ES-I3 (cell line): ENCODE measurements around the gene ZNF439.
"Not testable (repeated sequence)": the region's sequence is repeated elsewhere in the genome, so short reads cannot be mapped to it uniquely, and the experiment has no call there.

ENCODE experiments used
- H3K36me3 ChIP-seq: 2 replicates; pipeline ENCODE4 v1.6.1; 2013; ENCODE audit warnings: mild to moderate bottlenecking, low read length, control low read depth, moderate library complexity; ENCODE audit not compliant: insufficient read depth
- H3K4me1 ChIP-seq: 2 replicates; pipeline ENCODE4 v1.6.1; 2013; ENCODE audit warnings: mild to moderate bottlenecking, control low read depth, low read length; ENCODE audit not compliant: insufficient read depth
- H3K9ac ChIP-seq: 2 replicates; pipeline ENCODE4 v1.6.1; 2013; ENCODE audit warnings: low read depth, mild to moderate bottlenecking, low read length, moderate library complexity
- H3K9me3 ChIP-seq: 2 replicates; pipeline ENCODE4 v1.6.1; 2013; ENCODE audit warnings: mild to moderate bottlenecking, low read length, moderate library complexity; ENCODE audit not compliant: control insufficient read depth, insufficient read depth

Gene ZNF439

DNA sequence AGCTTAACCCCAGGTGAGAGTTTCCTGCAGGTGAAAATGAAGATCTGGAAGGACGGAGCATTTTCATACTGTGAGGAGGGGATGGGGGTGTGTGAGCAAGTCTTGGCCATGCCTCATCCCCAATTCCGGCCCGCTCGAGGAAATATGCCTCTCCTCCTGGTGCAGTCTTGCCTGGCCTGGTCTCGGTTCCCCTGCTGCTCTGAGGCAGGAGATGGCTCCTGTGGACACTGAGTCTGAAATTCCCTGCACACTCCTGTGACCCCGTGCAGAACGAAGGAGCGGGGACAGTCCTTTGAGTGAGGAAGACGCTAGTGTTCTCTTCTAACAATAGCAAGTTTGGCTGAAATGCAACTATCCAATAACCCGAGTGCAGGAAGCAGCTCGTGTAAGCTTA, 329 bp upstream of the ZNF439 start:
- Histone ChIP-seq H3K9me3 (no peaks in the 10 kb centered on the region), H3K36me3 (no peaks in the 10 kb centered on the region), H3K9ac (no peak overlapping the region), H3K4me1 (no peaks in the 10 kb centered on the region)

DNA sequence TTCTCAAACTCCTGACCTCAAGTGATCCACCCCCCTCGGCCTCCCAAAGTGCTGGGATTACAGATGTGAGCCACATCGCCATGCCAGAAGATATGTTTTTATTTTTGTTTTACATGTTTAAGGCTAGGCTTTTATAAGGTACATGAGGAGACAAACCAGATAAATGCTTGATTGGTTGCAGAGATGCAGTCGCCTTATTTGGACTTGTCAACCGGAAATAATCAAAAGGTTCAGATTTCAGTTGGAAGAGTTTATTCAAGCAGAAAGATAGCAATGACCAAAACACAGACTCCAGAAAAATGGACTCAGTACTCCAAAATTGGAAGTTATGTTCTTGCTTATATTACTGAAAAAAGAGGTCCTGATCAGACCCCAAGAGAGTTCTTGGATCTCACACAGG, 1.8 kb downstream of the ZNF439 start:
- H3K36me3 ChIP-seq, H3K4me1 ChIP-seq, H3K9ac ChIP-seq, H3K9me3 ChIP-seq: not testable (repeated sequence)

DNA sequence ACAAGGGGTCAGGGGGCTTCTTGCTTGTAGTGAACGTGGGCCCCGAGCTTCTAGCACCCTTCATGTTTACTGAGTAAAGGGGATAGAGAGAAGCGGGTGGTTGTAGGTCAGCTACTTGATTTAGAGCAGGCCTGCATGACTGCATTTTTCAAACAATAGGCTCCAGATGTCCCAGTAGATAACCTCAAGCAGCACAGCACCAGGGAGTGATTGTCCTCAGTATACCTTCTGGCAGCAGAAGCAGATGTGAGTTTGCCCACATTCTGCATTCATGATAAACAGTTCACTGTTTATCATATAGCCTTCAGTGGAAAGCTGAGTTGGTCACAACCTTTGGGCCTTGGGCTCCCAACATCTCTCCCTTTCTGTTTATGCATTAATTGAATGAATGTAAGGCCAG, 4.8 kb downstream of the ZNF439 start:
- H3K36me3 ChIP-seq: no peaks in the 10 kb centered on the region
- no peak overlapping the region for H3K9ac ChIP-seq
- no peaks in the 10 kb centered on the region for H3K4me1 ChIP-seq
- H3K9me3 ChIP-seq: no peaks in the 10 kb centered on the region

DNA sequence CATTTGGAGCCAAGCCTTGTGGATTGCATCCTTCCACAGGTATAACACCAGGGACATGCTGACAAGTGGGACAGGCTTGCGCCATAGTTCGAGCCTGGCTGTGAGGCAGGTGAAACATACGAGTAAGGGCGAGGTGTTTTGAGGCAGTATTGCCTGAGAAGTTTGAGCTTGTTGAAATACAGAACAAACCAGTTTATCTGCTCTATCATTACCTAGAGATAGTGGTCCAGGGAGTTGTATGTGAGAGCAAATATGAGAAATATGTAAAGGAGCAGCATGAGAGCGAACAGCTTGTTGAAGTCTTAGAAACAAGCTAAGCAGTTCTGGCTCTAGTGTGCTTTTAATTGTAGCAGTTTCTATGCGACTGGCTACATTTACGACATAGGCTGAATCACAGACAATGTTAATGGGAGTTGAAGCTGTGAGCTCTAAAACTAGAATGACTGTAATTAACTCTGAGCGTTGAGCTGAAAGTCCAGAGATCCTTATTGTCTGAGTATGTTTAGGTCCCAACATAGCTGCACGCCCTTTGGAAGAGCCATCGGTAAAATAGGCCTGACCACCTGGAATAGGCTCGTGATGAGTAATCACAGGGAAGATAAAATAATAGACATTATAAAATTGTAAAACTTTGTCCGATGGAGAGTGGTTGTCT, 8.2 kb downstream of the ZNF439 start:
- H3K9me3 ChIP-seq: no peaks in the 10 kb centered on the region
- no peaks in the 10 kb centered on the region for H3K4me1 ChIP-seq
- H3K36me3 ChIP-seq: no peaks in the 10 kb centered on the region
- H3K9ac ChIP-seq: no peak overlapping the region

DNA sequence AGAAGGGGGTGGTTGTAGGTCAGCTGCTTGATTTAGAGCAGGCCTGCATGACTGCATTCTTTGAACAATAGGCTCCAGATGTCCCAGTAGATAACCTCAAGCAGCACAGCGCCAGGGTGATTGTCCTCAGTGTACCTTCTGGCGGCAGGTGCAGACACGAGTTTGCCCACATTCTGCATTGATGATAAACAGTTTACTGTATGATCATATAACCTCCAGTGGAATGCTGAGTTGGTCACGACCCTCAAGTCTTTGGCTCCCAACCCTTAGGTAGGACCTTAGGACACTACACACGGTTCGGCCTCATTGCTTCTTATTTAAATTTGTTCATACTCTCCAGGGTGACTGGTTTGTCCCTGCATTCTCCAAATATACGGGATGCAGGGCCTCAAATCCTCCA, 12.2 kb downstream of the ZNF439 start:
- Histone ChIP-seq H3K4me1 (no peaks in the 10 kb centered on the region), H3K9me3 (no peaks in the 10 kb centered on the region), H3K9ac (no peak overlapping the region), H3K36me3 (no peaks in the 10 kb centered on the region)

DNA sequence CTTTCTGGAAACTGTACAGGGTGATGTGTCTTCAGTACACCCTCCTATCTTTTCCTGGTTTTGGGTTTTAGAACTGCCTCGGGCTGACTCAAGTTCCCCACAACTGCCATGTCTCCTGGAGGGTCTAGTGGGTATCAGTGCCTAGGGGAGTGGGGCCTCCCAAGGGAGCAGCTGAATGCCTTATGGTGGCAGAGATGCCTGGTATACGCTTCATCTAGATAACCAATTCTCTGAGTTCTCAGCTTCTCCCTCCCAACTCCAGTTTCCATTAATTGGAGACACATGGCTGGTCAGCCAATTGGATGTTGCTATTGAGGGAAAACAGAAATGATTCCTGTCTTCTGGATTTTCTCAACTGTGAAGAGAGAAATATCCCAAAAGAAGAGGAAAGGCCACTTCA, 12.8 kb downstream of the ZNF439 start:
- Histone ChIP-seq H3K9me3 (no peaks in the 10 kb centered on the region), H3K36me3 (no peaks in the 10 kb centered on the region), H3K4me1 (no peaks in the 10 kb centered on the region), H3K9ac (no peak overlapping the region)

DNA sequence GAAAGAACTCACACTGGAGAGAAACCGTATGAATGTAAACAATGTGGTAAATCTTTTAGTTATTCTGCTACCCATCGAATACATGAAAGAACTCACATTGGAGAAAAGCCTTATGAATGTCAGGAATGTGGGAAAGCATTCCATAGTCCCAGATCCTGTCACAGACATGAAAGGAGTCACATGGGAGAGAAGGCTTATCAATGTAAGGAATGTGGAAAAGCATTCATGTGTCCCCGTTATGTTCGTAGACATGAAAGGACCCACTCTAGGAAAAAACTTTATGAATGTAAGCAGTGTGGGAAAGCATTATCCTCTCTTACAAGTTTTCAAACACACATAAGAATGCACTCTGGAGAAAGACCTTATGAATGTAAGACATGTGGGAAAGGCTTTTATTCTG, 19.2 kb downstream of the ZNF439 start:
- not testable (repeated sequence) for H3K36me3 ChIP-seq, H3K9ac ChIP-seq, H3K4me1 ChIP-seq, H3K9me3 ChIP-seq

DNA sequence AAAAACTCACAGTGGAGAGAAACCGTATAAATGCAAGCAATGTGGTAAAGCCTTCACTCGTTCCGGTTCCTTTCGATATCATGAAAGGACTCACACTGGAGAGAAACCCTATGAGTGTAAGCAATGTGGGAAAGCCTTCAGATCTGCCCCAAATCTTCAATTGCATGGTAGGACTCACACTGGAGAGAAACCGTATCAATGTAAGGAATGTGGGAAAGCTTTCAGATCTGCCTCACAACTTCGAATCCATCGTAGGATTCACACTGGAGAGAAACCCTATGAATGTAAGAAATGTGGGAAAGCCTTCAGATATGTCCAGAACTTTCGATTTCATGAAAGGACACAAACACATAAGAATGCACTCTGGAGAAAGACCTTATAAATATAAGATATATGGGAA, 19.7 kb downstream of the ZNF439 start:
- H3K4me1 ChIP-seq: no peaks in the 10 kb centered on the region
- H3K36me3 ChIP-seq: no peaks in the 10 kb centered on the region
- H3K9me3 ChIP-seq: no peaks in the 10 kb centered on the region; the same call in none of the 2 replicates
- H3K9ac ChIP-seq: no peak overlapping the region

DNA sequence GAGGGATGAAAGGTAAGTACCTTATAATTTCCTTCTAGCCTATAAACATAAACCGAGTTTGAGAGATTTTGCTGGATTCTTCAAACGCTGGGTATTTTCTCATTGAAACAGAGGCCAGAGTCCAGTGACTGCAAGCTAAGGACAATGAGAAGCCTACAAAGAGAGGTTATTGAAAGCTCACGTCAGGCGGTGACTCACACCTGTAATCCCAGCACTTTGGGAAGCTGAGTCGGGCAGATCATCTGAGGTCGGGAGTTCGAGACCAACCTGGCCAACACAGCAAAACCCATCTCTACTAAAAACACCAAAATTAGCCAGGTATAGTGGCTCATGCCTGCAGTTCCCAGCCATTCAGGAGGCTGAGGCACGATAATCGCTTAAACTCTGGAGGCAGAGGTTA, 24.1 kb downstream of the ZNF439 start:
- no peaks in the 10 kb centered on the region for H3K36me3 ChIP-seq
- no peaks in the 10 kb centered on the region for H3K4me1 ChIP-seq
- H3K9ac ChIP-seq: no peak overlapping the region
- H3K9me3 ChIP-seq: no peaks in the 10 kb centered on the region; the same call in none of the 2 replicates

DNA sequence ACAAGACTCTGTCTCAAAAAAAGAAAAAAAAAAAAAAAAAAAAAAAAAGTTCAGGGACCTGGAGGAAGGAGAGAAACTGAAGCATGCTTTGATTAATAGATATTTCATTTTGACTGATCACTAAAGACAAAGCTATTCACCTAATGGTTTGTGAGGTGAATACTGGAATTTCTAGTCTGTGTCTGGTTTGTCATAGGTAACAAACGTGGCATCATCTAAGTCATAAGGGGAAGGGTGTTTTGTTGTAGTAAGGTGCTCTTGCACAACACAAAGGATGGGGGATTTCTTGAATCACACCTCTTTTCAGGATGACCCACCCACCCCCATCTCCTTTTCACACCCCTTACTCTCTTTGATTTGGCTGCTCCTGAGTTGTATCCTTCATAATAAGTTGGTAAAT, 25.2 kb downstream of the ZNF439 start:
- Histone ChIP-seq H3K9ac (no peak overlapping the region), H3K36me3 (no peaks in the 10 kb centered on the region), H3K9me3 (no peaks in the 10 kb centered on the region; the same call in 1 of the 2 replicates), H3K4me1 (no peaks in the 10 kb centered on the region)

DNA sequence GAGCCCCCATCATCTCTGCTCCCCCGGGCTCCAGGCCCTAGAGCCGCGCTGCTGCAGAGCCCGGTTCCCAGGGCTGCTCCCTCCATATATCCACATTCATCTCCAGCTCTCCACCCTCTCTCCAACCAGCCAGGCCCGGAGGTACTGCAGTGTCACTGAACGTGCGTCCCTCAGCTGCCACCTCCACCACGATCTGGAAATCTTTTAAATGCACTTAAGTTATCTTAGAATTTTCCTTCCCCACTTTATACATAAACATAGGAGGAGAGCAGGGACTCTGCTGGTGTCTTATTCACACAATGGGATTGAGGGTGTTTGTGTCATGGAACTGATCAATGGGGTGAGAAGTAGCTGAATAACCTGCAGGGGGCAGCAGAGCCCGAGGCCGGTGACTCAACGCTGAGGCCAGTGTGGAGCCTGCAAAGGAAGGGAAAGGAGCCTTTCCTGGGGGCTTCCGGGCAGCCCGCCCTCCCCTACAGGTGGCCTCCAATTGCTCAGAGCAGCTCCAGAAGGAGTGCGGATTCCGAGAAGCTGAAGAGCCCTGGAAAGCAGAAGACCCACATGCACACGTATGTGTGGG, 31.3 kb downstream of the ZNF439 start:
- not testable (repeated sequence) for H3K9ac ChIP-seq, H3K36me3 ChIP-seq, H3K9me3 ChIP-seq, H3K4me1 ChIP-seq

DNA sequence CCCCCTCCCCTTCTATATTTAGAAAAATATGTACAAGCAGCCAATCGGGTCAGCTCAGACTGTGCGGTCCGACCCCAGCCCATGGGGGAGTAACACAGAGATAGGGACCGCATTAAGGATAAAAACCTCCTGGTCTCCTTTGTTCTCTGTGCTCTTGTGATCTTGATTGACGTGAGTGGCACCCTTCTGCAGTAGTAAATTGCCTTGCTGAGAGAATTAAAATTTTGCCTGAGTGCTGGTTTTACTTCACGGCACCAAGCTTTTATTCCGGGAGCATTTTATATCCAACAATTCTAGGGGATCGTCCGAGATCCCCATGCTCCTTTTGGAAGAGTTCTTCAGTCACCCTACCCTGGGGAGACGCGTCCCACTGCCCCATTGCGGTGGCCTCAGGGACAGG, 32.1 kb downstream of the ZNF439 start:
- Histone ChIP-seq H3K9ac (no peak overlapping the region), H3K9me3 (no peaks in the 10 kb centered on the region), H3K36me3 (no peaks in the 10 kb centered on the region), H3K4me1 (no peaks in the 10 kb centered on the region)

DNA sequence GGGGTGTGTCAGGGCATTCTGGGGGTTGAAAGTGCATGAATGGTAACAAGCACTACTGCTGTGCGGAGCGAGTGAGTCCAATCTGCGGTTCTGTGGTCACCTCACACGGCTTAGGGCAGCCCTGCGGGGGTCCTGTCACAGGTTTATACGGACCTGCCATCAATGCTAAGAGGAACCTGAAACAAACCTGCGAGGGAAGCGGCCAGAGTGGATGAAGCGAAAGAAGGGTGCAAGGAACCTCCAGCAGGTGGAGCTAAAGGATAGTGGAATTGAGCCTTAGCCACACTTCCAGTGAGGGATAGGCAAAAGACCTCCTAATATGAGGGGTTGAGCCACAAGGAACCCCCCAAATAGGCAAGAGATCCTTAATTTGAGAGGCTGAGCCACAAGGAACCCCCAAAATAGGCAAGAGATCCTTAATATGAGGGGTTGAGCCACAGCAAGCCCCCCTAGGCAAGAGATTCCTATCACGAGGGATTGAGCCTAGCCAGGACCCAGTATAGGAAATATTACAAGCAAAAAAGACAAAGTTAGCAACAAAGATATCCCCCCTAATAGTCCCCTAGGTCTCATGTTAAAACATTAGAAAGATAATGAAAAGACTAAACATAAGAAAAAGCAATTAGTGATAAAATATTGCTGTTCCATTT, 32.8 kb downstream of the ZNF439 start:
- Histone ChIP-seq H3K36me3 (no peaks in the 10 kb centered on the region), H3K4me1 (no peaks in the 10 kb centered on the region), H3K9me3 (no peaks in the 10 kb centered on the region), H3K9ac (no peak overlapping the region)

DNA sequence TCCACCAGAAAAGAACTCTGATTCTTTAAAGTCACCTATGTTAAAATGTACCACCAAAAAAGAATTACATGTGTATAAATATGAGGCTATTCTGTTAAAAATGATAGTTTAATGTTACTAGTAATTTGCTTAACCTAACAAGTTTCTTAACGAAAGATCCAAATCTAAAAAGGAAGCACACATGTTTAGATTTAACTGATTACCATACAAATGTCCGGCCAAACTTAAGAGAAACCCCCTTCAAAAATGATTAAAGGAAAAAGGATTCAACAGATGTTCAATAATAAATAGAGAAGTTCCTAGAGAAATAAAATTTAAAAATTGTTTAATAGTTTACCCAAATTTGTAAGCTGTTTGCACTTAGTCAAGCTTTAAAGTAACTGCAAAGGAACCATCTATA, 34.1 kb downstream of the ZNF439 start:
- Histone ChIP-seq H3K9ac (no peak overlapping the region), H3K4me1 (no peaks in the 10 kb centered on the region)

DNA sequence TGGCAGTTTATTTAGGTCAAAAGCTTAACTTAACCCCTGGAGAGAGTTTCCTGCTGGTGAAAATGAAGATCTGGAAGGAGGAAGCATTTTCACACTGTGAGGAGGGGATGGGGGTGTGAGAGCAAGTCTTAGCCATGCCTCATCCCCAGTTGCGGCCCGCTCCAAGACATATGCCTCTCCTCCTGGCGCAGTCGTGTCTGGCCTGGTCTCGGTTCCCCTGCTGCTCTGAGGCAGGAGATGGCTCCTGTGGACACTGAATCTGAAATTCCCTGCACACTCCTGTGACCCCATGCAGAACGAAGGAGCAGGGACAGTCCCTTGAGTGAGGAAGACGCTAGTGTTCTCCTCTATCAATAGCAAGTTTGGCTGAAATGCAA, 38.7 kb downstream of the ZNF439 start:
- Histone ChIP-seq H3K36me3 (no peaks in the 10 kb centered on the region; the same call in 1 of the 2 replicates), H3K4me1 (no peaks in the 10 kb centered on the region), H3K9ac (no peak overlapping the region), H3K9me3 (no peaks in the 10 kb centered on the region)

More for the DNA sequence above, 34.1 kb downstream of the ZNF439 start:
- H3K36me3 ChIP-seq: no peaks in the 10 kb centered on the region
- H3K9me3 ChIP-seq: no peaks in the 10 kb centered on the region
